DMS114 treated with DMSO at 0.1 percent for 48 hours (cell line): ENCODE data around the gene VNN1.
A peak's percentile ranks its signal among the peaks of the same experiment; 100 is the strongest.
"Not testable (repeated sequence)": the region's sequence is repeated elsewhere in the genome, so short reads cannot be mapped to it uniquely, and the experiment has no call there.

ENCODE experiments used
- DNase-seq: peaks from one replicate; lab custom pipeline; 2025; ENCODE audit not compliant: unreplicated experiment; lab: John Stamatoyannopoulos, UW

VNN1 gene

DNA sequence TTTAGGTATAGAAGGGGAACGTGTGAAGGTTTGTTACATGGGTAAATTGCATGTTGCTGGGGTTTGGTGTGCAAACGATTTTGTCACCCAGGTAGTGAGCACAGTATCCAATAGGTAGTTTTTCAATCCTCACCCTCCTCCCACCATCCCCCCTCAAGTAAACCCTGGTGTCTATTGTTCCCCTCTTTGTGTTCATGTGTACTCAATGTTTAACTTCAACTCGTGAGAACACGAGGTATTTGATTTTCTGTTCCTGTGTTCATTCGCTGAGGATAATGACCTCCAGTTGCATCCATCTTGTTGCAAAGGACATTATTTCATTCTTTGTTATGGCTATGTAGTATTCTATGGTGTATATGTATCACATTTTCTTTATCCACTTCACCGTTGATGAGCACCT, 11.6 kb upstream of the VNN1 start:
- DNase-seq: no peak

DNA sequence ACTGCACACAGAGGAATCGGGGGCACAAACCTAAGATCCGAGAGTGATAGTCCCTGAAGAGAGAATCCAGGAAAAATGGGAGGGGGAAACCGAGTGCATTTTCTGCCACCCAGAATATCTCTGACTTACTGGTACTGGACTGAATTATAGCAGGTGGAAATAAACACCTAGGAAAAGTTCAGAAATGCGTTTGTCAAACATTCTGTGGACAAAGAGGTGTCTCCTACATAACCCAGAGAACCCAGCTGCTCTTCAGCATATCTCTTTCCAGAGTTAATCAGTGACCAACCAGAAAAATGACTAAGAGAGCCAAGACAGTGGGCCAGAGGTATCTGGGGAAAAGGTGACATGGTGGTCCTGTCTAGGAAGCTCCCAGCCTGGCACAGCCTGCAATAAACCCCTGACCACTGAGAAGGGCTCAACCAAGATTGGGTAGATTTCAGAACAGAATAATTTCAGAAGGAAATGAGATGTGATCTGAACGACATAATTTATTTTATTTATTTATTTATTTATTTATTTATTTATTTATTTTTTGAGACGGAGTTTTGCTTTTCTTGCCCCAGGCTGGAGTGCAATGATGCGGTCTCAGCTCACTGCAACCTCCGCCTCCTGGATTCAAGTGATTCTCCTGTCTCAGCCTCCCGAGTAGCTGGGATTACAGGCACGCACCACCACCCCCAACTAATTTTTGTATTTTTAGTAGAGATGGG, 6.0 kb upstream of the VNN1 start:
- DNase-seq: no peak

DNA sequence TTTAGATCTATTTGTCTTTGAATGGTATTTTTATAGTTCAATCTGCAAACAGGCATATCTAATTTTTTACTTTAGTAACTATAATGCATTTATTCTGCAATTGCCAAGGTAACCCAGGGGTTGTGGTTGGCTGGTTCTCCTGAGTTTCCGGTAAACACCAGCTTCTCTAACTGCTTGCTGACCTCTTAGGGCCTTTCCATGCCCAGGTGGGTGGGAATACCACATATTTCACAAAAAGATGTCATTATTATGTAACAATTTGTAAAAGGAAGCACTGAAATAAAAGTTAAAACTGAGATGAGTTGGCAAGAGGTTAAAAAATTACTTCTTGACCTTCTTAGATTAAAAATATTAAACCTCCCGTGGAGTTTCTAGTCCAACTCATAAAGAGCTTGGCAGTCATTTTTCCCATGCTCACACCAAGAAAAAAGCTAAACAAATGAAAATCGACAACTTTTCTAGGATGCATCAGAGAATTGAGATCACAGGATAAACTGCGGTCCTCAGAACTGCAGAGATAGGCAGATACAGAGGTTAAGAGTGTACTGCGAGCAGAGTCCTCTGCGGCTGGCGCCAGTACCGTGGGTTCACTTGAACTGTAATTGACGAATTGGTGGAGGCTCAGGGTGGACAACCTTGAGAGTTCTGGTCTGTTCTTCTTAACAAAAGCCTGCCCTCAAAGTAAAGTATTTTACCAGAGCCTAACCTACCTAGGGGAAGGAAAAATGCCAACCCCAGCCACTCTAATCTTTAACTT, 2.2 kb upstream of the VNN1 start:
- no peak for DNase-seq

DNA sequence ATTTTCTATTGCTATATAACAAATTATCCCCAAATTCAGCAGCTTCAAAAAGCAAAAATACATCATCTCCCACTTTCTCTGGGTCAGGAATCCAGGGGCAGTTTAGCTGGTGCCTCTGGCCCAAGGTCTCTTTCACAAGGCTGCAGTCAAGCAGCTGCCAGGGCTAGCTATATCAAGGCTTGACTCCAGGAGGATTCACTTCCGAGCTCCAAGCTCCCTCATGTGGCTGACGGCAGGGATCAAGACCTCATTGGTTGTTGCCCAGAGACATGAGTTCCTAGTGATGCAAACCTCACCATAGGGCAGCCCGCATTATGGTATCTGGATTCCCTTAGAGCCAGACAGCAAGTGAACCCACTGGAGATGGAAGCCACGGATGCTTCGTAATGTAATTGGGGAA, 1.3 kb upstream of the VNN1 start:
- DNase-seq: peak; percentile 4

- no peak for DNase-seq
Measured at GRCh38 chr6:132714160-132714559, 305 bp upstream of the VNN1 start.

- no peak for DNase-seq
Measured at GRCh38 chr6:132712366-132712765, 1.5 kb downstream of the VNN1 start.

- no peak for DNase-seq
Measured at GRCh38 chr6:132708771-132709170, 5.1 kb downstream of the VNN1 start.

GRCh38 chr6:132708002-132708401, 5.9 kb downstream of the VNN1 start:
- no peak for DNase-seq

DNA sequence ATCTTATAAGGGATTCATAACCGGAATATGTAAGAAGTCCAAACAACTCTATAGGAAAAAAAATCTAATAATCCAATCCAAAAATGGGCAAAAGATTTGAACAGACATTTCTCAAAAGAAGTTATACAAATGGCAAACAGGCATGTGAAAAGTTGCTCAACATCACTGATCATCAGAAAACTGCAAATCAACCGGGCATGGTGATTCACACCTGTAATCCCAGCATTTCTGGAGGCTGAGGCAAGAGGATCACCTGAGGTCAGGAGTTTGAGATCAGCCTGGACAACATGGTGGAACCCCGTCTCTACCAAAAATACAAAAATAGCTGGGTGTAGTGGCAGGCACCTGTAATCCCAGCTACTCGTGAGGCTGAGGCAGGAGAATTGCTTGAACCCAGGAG, 7.1 kb downstream of the VNN1 start:
- DNase-seq: not testable (repeated sequence)

DNA sequence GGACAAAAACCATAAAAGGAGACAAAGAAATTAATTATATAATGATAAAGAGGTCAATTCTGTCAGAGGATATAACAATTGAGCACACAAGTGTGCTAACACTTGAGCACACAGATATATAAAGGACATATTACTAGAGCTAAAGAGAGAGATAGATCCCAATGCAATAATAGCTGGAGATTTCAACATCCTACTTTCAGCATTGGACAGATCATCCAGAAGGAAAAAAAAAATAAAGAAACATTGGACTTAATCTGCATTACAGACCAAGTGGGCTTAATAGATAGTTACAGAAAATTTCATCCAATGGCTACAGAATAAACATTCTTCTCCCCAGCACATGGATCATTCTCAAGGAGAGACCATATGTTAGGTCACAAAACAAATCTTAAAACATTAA, 9.9 kb downstream of the VNN1 start:
- no peak for DNase-seq

DNA sequence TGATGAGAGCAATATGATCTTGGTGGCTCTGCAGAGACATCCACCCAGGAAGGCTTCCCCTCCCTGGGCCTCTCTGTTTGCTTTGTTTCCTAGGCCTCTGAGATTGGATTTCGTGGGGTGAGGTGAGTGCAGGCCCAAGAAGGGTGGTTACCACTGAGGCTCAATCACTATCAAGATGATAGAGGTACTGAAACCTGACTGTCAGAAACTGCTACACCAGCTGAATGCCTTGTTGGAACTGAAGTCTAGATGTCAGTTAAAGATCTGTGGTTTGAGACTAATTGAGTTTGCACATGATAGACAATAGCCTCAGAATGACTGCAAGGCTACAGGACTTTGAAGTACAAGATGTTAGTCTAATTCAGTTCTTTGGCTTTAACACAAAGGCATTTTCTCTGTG, 15.2 kb downstream of the VNN1 start:
- no peak for DNase-seq

DNA sequence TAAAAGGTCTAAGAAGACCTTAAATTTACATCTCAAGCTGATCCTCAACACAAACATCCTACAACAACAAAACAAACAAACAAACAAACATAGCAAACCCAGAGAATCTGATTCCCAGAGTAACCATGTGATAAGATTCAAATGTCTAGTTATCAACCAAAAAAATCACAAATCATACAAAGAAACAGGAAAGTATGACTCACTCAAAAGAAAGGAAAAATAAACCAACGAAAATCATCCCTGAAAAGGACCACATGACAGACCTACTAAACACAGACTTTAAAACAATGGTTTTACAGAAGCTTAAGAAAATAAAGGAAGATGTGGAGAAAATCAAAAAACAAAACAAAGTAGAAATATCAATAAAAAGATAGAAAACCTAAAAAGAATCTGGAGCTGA, 18.1 kb downstream of the VNN1 start:
- DNase-seq: no peak

DNA sequence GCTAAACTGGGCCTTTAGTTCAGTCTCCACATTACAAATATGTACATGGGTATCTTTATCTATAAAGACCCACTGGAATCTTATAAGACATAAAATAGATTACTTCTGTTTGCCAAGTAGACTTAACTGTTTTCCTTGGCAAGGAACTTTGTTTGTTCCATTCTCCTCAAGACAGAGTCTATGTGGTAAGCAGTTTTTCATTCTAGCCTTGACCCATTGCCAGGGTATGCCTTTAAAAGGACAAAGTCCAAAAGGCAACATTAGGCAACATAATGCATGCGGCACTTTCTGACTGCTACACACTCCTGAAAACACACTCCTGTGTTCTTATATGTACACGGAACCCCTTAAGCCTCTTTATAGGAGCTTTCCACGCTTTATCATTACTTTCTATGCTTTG, 20.4 kb downstream of the VNN1 start:
- DNase-seq: no peak

DNA sequence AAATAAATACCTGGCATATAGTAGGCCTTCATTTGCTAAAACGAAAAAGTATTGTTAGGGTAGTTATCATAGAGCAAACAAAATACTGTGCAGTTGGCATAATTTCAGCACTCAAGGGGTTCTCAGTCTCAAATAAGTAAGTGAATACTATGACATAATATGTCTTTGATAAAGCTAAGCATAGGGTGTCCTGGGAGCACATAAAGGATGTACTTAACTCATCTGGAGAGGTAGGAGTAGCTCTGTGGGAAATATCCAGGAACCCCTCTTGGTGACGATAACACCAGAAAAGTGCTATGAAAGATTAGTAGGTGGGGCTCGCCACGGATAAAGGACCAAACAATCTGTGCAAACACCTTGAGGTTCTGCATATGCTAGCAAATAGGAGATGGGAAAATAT, 23.2 kb downstream of the VNN1 start:
- DNase-seq: no peak

- DNase-seq: no peak
Measured at GRCh38 chr6:132687306-132687705, 26.5 kb downstream of the VNN1 start.

- no peak for DNase-seq
Measured at GRCh38 chr6:132686531-132686930, 27.3 kb downstream of the VNN1 start.

- DNase-seq: no peak
Measured at GRCh38 chr6:132685009-132685408, 28.8 kb downstream of the VNN1 start.

GRCh38 chr6:132684272-132684671, 29.6 kb downstream of the VNN1 start:
- no peak for DNase-seq

DNA sequence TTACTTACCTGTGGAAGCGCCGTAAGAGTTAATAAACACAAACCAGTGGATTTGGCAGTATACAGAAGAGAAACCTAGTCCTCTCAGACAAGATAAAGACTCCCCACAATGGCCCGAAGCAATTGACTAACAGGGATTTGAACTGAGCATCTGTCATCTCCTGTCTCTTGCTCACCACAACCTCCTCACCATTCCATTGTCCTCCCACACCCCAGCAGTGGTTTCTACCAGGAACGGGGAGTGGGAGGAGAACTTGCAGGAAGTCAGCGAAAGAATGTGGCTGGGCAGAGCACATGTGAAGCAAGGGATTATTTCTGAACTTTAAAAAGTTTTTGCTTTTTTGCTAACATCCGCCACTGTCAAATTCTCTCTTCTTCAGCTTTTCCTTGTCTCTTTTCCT, 30.3 kb downstream of the VNN1 start:
- DNase-seq: no peak

GRCh38 chr6:132679094-132679493, 34.8 kb downstream of the VNN1 start:
- not testable (repeated sequence) for DNase-seq

- DNase-seq: no peak
Measured at GRCh38 chr6:132675749-132676148, 38.1 kb downstream of the VNN1 start.

GRCh38 chr6:132675002-132675401, 38.9 kb downstream of the VNN1 start:
- no peak for DNase-seq
